Small intestine (tissue), 7 donors: ENCODE results near the gene PHF21A. TPM values are rescaled to one million over a fixed set of nuclear protein-coding genes. Genes with fewer than 3 reads are reported as not detected.
"Not testable (repeated sequence)": the region's sequence is repeated elsewhere in the genome, so short reads cannot be mapped to it uniquely, and the experiment has no call there.

Experiments
- DNase-seq, 2 donors: peaks; one replicate each; pipeline versions ENCODE4 v3.0.0 to v3.0.0-alpha.2; 2013
- FAIRE-seq: peaks from 2 replicates; lab custom pipeline; 2012; peaks lifted over from hg19 to GRCh38; lab: Jason Lieb, UNC
- H3K27ac ChIP-seq, 3 donors: one replicate each; pipeline ENCODE4 v1.5.1; 2013; ENCODE audit warnings: low read length in 2 of 3, mild to moderate bottlenecking in 2 of 3, control low read depth in 1 of 3, inconsistent platforms in 1 of 3, low read depth in 1 of 3, moderate library complexity in 1 of 3
- H3K27me3 ChIP-seq, 3 donors: one replicate each; pipeline ENCODE4 v1.6.1; 2013; ENCODE audit warnings: low read length in 3 of 3, inconsistent platforms in 1 of 3; ENCODE audit not compliant: control insufficient read depth in 3 of 3, insufficient read depth in 3 of 3
- H3K36me3 ChIP-seq, 3 donors: one replicate each; pipeline ENCODE4 v1.6.1; 2013; ENCODE audit warnings: low read length in 3 of 3, inconsistent platforms in 1 of 3, low read depth in 1 of 3, mild to moderate bottlenecking in 1 of 3, moderate library complexity in 1 of 3; ENCODE audit not compliant: control insufficient read depth in 3 of 3, insufficient read depth in 2 of 3
- H3K4me1 ChIP-seq, 3 donors: one replicate each; pipeline ENCODE4 v1.6.1; 2013; ENCODE audit warnings: low read length in 2 of 3, inconsistent platforms in 1 of 3, low read depth in 1 of 3, mild to moderate bottlenecking in 1 of 3, moderate library complexity in 1 of 3; ENCODE audit not compliant: control insufficient read depth in 3 of 3, insufficient read depth in 2 of 3
- H3K4me3 ChIP-seq, 3 donors: one replicate each; pipeline ENCODE4 v1.5.1; 2013; ENCODE audit warnings: low read length in 3 of 3, control low read depth in 1 of 3, inconsistent platforms in 1 of 3, low read depth in 1 of 3, mild to moderate bottlenecking in 1 of 3, moderate library complexity in 1 of 3
- H3K9me3 ChIP-seq, 2 donors: one replicate each; pipeline ENCODE4 v1.6.1; 2013; ENCODE audit warnings: low read depth in 1 of 2, low read length in 1 of 2; ENCODE audit not compliant: control insufficient read depth in 2 of 2, insufficient read depth in 1 of 2
- WGBS, 3 donors: extraction: QIAGEN DNeasy Blood & Tissue Kit; methylation state at CpG; one replicate each; pipeline ENCODE4 v1.1.7; 2013; 5-methylcytosine and 5-hydroxymethylcytosine counted together
- polyA plus RNA-seq, 4 donors: library from polyadenylated mRNA; stranded (reverse) in 3 of 4; unstranded in 1 of 4; fragments of 200-250 nt in 3 of 4; fragments of 120-200 nt in 1 of 4; gene quantifications; one replicate each; pipeline versions ENCODE4 v1.2.1 to v1.2.3, GENCODE V29; 2013
- donor health status: healthy with polysubstance abuse.
- donor health status: control.
- donor health status: control.
- donor health status: Bipolar disorder and iron deficiency.
- donor health status: healthy.

Gene PHF21A
- polyA plus RNA-seq, 4 donors = 4.9 to 22.6 (median 7.7) TPM

DNA sequence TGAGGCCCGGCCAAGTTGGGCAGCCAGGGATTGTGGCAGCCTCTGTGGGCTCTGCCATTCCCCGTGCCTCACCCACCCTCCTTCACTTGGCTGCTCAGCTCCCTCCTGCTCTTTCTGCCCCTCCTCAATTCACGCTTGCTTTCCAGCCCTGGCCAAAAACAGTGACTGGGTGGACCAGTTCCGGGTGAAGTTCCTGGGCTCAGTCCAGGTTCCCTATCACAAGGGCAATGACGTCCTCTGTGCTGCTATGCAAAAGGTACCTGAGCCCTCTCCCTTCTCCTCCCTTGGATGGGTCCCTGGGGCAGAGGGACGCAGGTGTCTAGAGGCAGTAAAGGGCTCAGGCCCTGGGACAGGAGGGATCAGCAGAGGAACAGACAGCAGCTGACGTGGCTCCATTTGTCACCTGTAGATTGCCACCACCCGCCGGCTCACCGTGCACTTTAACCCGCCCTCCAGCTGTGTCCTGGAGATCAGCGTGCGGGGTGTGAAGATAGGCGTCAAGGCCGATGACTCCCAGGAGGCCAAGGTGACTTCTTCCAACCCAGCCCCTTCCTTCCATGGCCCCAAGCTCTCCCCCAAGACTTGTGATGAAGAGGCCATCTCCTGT, 216.8 kb downstream of the PHF21A start:
- Histone ChIP-seq H3K4me1 (peaks cover 0 to 5% (median 1%) of the 10 kb centered on the region in 3 donors), H3K27me3 (peaks cover 0 to 20% (median 0%) of the 10 kb centered on the region in 3 donors), H3K9me3 (no peaks in the 10 kb centered on the region), H3K4me3 (no peak overlapping the region), H3K27ac (peak overlapping the region in 1 of 3 donors; percentile 34), H3K36me3 (peaks cover 0 to 27% (median under 1%) of the 10 kb centered on the region in 3 donors)
- no peak for FAIRE-seq
- WGBS, 3 donors = 25 to 66% (median 41%) methylated on average over 15 of the region's 15 CpGs
- DNase-seq = peak; percentile 35 to 90

- Histone ChIP-seq H3K36me3 (peaks cover 0 to 16% (median 0%) of the 10 kb centered on the region in 3 donors), H3K4me1 (peaks cover 0 to 10% (median 1%) of the 10 kb centered on the region in 3 donors), H3K27ac (no peak overlapping the region), H3K27me3 (peaks cover 0 to 35% (median 5%) of the 10 kb centered on the region in 3 donors), H3K4me3 (no peak overlapping the region), H3K9me3 (no peaks in the 10 kb centered on the region)
- DNase-seq (no peak), FAIRE-seq (no peak)
- 91 to 93% (median 92%) methylated on average over 53 to 56 of the region's 56 CpGs for WGBS, 3 donors
Observed at GRCh38 chr11:45902452-45903380, 218.5 kb downstream of the PHF21A start.

- H3K27me3 ChIP-seq = peaks cover 0 to 45% (median 5%) of the 10 kb centered on the region in 3 donors
- no peak overlapping the region for H3K4me3 ChIP-seq
- H3K4me1 ChIP-seq = peaks cover 0 to 10% (median under 1%) of the 10 kb centered on the region in 3 donors
- WGBS, 3 donors = 80 to 87% (median 84%) methylated on average over 6 of the region's 6 CpGs
- H3K9me3 ChIP-seq = no peaks in the 10 kb centered on the region
- DNase-seq (no peak), FAIRE-seq (no peak)
- no peak overlapping the region for H3K27ac ChIP-seq
- H3K36me3 ChIP-seq = peaks cover 0 to 16% (median 0%) of the 10 kb centered on the region in 3 donors
Observed at GRCh38 chr11:45901626-45902025, 219.6 kb downstream of the PHF21A start.

DNA sequence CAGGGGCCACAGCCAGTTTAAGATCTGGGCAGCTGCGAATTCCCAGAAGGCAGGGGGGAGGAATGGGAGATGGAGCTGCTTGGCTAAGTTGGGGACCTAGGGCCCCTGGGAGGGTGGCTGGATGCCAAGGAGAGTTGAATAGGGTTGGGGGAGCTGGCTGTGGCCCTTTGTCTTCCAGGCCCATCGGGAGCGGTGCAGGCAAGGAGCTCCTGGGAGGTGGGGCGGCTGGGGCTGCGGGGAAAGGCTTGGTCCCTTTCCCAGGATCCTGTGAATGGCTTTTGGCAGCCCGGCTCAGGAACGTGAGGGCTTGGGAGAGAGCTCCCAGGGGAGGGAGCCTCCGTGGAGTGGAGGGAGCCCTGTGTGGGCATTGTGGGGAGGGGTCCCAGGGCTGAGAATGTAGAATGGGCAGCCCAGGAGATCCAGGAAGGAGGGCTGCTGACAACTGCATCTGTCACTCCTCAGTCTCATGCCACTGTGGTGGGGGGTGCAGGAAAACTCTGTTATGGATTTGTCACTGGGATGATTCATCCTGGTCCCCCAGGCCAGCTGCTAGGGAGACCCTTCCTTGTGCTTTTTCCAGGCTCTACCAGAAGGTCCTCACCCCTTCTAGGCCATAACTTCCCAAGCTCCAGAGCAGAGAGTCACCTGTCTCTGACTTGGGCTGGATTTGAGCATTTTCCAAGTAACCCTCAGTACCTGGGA, 220.2 kb downstream of the PHF21A start:
- Histone ChIP-seq H3K4me1 (peaks cover 0 to 10% (median 0%) of the 10 kb centered on the region in 3 donors), H3K27ac (no peak overlapping the region), H3K9me3 (no peaks in the 10 kb centered on the region), H3K27me3 (peaks cover 0 to 49% (median 5%) of the 10 kb centered on the region in 3 donors), H3K36me3 (peaks cover 0 to 13% (median 0%) of the 10 kb centered on the region in 3 donors), H3K4me3 (peak overlapping the region in 1 of 3 donors; percentile 40)
- DNase-seq = no peak
- 27 to 45% (median 44%) methylated on average over 8 of the region's 8 CpGs for WGBS, 3 donors
- FAIRE-seq = no peak

GRCh38 chr11:45900175-45900800, 221.0 kb downstream of the PHF21A start:
- H3K9me3 ChIP-seq, FAIRE-seq, DNase-seq, H3K4me1 ChIP-seq, H3K27ac ChIP-seq: not testable (repeated sequence)
- peak overlapping the region in 2 of 3 donors; percentile 40 to 50 for H3K4me3 ChIP-seq
- WGBS, 3 donors = 4 to 19% (median 10%) methylated on average over 24 to 40 of the region's 59 CpGs
- H3K36me3 ChIP-seq = peaks cover 0 to 13% (median 0%) of the 10 kb centered on the region in 3 donors
- peaks cover 0 to 53% (median 5%) of the 10 kb centered on the region in 3 donors for H3K27me3 ChIP-seq

DNA sequence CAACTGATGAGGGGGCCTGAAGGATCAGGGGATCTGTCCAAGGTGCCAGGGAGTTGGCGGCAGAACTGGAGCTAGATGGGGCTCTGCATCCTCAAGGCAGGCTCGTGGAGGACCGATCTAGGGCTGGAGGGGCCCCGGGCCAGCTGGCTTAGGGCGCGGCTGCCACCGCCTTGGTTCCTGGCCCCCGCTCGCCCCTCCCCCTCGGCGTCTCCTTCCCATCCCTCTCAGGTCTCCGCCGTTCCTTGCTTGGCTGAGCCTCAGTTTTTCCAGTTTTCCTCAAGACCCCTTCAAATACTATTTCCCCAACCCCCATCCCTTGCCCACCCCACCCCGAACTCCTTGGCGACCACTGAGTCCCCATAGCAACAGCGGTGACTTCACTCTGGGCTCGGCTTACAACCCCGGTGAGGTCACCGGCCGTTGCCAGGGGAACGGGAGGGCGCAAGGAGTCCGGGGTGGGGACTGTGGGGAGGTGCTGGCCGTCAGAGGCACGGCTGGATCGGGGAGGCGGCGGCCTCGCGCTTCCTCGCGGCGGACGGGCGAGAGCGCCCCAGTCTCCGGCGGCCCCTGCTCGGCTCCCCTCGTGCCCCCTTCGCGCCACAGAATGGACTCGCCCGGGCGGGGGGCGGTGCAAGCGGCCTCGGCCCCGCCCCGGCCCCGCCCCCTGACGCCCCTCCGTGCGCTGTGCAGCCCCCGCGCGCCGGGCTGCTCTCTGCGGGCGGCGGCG, 221.6 kb downstream of the PHF21A start:
- H3K36me3 ChIP-seq = peaks cover 0 to 13% (median 0%) of the 10 kb centered on the region in 3 donors
- peak; percentile 45 to 84 for DNase-seq
- no peak for FAIRE-seq
- peak overlapping the region in 2 of 3 donors; percentile 53 to 69 for H3K27ac ChIP-seq
- H3K9me3 ChIP-seq = no peaks in the 10 kb centered on the region
- 0 to 3% (median 2%) methylated on average over 26 to 62 of the region's 62 CpGs for WGBS, 3 donors
- peaks cover 0 to 10% (median 0%) of the 10 kb centered on the region in 3 donors for H3K4me1 ChIP-seq
- H3K4me3 ChIP-seq = peak overlapping the region in 2 of 3 donors; percentile 29 to 50
- peaks cover 0 to 53% (median 5%) of the 10 kb centered on the region in 3 donors for H3K27me3 ChIP-seq

DNA sequence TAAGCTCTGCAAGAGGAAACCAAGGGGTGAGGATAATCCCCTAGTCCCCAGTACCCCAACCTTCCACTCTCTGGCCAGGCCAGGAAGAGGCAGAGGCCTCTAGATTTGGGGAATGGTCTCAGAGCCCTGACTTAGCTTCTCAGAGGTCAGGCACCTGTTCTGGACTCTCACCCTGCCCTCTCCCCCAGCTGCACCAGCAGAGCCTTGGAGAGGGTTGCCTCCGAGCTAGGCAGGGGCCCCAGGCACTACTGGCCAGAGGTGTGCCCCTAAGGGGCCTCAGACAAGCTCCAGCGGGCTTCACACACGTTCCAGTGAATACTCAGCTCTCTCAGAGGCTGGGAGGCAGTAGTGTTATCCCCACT, 222.2 kb downstream of the PHF21A start:
- Histone ChIP-seq H3K9me3 (no peaks in the 10 kb centered on the region), H3K4me3 (peak overlapping the region in 1 of 3 donors; percentile 50), H3K36me3 (peaks cover 0 to 10% (median 0%) of the 10 kb centered on the region in 3 donors), H3K27ac (peak overlapping the region in 1 of 3 donors; percentile 69), H3K27me3 (peaks cover 0 to 53% (median 5%) of the 10 kb centered on the region in 3 donors), H3K4me1 (peaks cover 0 to 10% (median 0%) of the 10 kb centered on the region in 3 donors)
- DNase-seq (no peak), FAIRE-seq (no peak)
- 6 to 14% (median 12%) methylated on average over 3 of the region's 3 CpGs for WGBS, 3 donors
